Hematopoietic multipotent progenitor cell treated with erythropoietin and hydrocortisone succinate and interleukin-3 and kit ligand, for 17 days (in vitro differentiated cells): ENCODE data around the gene GRPEL1.

ENCODE experiments used
- DNase-seq: peaks from one replicate; pipeline ENCODE4 v3.0.0-alpha.2; 2015; ENCODE audit warnings: low spot score

Gene GRPEL1

DNA sequence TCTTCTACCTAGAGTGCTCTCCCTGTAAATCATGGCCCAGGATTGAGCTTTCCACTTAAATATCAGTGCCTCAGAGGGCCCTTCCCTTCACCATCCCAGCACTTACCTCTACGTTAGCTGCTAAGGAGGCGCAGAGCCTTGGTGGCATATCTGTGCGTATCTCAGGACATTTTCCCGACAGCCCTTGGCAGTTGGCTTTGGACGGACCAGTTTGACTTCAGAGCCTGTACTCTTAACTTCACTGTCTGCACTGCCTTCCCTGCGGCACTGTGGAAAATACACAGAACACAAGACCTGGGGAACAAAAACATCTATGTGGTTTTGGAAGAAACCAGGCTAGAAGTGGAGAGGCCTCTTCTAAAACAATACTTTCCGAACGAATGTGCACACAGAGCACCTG, 22.3 kb downstream of the GRPEL1 start:
- no peak for DNase-seq

DNA sequence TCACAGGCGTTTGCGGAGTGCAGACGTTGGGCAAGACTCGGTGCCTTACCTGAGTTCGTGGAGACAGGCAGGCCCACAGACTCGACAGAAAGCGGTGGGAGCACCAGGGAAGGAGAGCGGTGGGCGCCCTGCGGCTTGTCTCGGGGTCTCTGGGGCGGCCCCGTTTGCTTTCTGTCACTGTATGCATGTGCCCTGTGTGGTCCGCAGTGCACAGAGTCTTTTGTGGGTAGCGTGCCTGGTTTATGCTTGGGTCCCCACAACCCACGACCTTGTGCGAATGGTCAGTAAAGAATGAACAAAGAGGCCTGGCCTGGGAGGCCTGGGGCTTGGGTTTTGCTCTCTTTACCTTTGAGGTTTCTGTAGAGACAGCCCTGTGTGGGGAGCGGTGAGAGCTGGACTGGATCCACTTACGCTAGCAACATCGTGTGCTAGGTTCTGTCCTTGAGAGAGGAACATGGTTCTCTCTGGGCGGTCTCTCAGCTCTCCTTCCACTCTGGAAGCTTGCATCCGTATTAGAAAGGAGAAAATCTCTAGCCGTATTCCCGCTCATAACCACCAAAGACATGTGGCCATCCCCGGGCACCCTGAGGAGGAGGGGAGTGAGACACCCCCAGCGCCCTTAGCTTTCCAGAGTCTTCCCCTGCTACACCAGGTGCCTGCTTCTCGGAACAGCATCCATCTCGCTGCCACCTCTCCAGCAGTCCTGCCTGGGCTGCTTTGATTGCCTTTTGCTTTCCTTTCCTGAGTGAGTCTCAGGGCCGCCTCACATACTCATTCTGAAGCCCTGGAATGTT, 23.5 kb downstream of the GRPEL1 start:
- DNase-seq, result no peak

DNA sequence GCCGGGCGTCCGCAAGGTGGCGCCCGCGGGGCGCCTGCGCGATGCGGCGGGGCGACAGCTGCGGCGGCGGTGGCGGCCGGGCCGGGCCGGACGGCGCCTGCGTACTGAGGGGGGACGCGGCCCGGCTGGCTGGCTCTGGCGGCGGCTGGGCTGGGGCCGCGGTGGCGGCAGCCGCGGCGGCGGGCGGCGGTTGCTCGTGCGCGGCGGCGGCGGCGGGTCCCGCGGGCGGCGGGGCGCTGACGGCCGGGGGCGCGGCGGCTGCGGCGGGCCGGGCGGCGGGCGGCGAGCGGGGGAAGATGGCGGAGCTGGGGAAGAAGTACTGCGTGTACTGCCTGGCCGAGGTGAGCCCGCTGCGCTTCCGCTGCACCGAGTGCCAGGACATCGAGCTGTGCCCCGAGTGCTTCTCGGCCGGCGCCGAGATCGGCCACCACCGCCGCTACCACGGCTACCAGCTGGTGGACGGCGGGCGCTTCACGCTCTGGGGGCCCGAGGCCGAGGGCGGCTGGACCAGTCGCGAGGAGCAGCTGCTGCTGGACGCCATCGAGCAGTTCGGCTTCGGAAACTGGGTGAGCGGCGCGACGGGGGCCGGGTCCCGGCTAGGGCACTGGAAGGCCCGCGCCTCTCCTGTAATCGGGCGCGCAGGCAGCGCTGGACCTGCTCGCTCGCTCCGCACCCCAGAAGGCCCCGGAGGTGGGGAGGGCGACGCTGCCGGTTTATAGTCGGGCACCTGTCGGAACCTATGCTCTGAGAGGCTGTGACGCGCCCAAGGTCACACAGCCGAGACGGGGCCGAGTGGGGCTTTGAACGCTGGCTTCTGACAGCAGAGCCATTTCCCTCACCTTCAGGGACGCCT, 24.4 kb downstream of the GRPEL1 start, which contains the start of gene TADA2B:
Gene TADA2B, plus strand, starts transcription at position 89 of the 853 bp plus-strand sequence. Its CDS starts 208 bp downstream, at position 297.
- DNase-seq, result peak; percentile 59

DNA sequence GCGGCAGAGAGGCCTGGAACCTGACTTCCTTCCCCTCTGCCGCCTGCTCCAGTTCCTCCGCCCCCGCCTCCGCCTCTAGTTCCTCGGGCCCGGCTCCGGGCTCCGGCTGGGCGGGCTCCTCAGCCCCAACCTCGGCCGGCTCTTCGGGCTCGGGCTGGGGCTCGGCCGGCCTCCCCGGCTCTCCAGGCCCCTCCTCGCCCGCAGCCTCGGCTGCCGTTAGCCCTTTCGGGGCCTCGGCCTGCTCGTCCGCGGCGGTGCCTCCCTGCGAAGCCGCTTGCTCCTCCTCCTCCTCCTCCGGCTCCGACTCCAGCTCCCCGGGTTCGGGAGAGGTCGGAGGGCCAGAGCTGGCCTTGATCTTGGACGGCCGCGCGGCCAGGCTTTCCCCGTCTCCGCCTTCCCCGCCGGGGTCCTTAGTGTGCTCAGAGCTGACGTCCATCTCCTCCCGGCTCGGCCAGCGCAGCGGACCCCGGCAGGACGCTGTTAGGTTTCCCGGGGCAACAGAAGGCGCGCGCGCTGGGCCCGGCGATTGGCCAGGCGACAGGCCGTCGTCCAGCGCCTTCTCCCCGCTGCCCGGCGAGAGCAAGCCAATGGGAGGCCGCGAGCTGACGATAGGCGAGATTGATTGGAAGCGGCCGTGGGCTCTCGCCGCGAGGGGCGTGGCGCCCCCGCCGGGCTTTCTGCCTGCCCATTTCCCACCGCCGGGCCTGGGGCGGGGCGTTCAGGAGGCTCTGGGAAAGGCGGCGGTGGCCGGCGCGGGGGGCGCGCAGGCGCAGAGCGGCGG, 25.2 kb downstream of the GRPEL1 start:
- peak; percentile 97 for DNase-seq

DNA sequence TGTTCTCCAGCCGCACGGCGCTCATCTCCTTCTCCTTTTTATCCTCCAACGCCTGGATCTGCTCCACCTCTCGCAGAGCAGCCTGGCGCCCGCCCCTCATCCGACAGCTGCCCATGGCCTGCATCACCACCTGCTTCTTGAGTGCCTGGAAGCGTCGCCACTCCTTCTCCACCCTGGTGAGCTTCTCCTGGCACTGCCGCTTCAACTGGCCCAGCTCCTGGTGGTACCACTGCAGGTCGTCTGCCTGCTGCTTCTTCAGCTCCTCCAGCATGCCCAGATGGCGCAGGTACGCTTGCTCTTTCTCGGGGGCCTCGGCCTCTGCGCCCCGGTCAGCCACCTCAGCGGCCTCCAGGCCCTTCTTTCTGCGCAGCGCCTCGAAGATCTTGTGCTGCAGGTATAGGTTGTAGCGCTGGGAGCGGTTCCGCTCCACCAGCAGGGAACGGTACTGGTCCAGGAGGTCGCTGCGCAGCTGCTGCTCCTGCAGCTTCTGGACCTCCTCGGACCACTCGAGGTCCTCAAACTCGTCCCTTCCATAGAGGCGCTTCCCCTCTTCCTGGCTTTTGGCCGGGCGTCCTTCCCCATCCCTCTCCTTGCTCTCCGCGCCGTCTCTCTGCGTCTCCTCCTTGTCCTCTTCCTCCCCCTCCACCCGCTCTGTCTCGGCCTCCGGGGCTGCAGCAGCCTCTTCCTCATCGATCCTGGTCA, 25.9 kb downstream of the GRPEL1 start:
- no peak for DNase-seq

DNA sequence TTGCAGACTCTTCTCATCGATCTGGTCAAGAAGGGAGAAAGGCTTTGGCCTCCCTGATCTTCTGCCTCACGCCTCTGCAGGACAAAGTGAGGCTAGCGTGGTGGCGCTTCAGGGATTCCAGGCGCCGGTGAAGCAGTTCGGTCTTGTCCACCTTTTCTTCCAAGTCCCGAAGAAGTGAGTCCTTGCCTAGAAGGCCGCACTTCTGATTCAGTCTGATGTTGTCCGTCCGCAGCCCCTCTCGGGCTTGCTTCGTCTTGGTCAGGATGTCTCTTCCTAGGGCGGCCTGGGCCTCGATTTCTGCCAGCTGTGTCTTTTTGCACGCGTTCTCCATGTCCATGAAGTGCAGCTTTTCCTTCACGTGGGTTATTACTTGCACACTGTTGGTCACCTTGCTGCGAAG, 26.6 kb downstream of the GRPEL1 start:
- DNase-seq, result no peak

DNA sequence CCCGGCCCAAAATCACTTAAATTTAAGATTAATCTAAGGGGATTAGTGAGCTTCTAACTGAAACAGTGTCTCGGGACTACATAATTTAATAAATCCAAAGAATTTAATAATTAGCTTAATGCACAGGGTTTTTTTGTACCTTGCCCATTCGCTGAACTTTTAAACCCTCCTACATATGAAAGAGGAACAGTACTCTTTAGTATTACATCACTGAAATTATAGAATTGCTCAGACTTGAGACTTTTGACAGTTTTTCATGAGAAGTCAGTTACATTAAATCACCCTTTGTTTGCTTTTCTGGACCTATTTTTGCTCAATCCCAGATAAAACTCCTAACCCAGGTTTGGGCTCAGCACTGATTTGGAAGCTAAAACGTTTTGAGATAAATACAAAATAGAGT, 27.1 kb downstream of the GRPEL1 start:
- no peak for DNase-seq

DNA sequence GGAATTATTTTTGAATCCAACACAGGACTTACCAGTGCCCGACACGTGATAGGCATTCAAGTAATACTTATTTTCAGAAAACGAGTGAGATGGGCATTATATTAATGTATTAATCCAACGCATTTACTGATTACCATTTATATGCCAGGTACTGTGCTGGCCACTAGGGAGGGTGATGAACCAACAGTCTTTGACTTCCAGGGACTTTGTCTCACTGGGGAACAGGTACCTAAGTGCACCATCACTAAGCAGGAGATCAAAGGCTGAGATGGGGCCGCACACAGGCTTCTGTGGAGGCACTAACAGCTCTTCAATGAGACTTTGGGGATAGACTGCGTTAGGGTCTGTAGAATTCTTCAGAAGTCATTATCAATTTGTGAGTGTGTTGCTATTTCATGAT, 30.4 kb downstream of the GRPEL1 start:
- DNase-seq, result peak; percentile 27

DNA sequence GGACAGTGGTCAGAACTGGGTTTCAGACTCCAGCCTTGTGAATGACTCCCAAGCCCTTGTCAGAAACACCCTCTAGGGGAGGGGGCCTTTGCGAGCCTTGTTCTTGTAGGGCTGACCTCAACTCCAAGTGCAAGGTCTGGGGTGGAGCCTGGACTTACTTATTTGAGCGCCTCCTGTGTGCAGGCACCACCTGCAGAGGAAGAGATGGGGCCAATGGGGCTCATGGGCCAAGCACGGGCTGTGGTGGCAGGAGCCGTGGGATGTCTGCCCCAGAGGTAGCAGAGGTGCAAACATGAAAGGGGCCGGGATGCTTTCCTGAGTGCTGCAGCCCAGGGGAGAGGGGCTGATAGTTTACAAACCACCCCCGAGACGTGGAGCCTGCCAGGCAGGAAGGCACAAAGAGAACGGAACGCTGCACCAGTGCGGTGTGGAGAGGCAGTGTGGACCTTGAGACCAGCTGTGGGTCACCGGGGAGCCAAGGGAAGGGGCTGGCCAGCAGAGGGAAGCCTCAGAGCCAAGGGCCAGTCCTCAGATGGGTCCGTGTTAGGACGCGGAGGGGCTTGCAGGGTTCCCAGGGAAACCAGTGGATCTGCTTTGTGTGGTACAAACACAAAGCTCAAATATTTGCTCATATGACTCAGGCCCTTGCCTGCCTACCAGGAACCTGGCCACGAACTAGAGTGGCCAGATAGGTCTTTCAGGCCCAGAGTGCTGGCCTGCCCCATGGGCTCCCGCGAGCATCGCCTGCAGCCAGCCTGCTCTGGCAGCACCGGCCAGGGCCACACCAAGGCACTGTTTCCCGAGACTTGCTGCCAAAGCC, 33.4 kb downstream of the GRPEL1 start:
- no peak for DNase-seq

DNA sequence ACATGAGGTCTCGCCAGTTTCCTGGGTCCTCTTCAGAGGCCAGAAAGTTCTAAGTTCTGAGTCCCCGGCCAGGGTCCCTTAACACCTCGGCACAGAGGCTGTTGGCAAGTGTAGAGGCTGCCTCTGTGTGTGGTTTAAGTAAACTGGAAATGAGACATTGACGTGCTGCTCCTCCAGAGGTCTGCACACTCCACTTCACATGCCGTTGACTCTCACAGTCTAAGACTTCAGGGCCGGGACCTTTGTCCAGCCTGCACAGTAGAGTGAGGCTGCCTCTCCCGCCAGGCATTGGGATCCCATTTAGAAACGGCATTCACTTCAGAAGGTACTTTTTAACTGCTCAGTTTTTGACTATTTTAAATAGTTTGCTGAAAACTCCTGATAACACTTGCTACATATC, 35.3 kb downstream of the GRPEL1 start:
- no peak for DNase-seq

DNA sequence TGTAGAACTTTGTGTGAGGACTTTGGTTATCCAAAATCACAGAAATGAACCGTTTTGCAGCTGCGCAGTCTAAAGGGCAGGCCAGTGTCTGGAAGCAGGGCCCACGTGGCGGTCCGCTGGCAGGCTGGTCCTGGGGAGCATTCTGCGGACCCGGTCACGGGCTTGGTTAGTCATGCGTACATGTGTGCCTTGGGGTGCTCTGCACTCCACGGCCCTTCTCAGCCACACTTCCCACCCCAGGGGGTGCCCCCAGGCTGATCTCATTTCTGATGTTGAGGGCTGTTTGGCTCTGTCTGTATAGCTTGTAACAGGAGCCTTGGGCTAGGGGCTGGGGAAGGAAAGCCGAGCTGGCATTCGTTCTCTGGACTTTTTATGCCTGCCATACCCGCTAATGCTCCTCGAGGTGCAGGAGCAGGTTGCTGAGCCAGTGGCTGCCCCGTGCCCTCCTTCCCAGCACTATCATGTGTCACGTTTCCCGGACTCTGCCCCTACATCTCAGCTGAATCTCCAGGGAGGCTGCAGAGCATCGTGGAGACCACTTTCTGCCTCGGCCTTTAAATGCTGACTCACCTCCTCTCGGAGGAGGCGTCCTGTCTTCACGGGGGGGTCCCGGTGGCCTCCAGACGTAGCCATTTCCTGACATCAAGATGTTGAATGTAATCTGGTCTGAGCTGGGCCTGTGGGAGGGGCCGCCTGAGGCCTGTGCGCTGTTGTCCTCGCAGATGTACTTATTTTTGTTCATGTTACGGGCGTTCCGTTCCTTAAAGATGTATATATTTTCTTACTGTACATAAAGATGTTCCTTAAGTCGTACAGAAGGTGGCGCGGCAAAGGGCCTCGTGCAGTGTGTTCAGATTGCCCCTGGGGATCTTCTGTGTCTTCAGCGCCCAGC, 36.1 kb downstream of the GRPEL1 start:
- DNase-seq, result no peak

DNA sequence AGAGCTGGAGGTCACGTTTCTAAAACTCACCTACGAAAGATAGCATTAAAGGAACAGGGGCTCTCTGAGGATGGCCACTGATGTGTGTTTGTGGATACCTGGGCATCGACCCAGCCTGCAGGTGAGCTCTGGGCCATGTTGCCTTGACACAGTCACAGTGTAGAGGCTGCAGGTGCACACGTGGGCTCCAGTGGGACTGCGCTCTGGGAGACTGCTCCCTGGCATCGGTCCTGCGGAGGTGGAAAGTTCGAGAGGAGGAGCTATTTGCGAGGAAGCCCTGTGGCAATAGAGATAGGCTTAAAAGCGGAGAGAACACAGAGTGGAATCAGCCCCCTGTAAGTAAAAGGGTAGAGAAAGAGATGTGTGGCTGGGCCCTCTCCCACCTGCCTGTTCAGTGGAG, 37.0 kb downstream of the GRPEL1 start:
- no peak for DNase-seq

DNA sequence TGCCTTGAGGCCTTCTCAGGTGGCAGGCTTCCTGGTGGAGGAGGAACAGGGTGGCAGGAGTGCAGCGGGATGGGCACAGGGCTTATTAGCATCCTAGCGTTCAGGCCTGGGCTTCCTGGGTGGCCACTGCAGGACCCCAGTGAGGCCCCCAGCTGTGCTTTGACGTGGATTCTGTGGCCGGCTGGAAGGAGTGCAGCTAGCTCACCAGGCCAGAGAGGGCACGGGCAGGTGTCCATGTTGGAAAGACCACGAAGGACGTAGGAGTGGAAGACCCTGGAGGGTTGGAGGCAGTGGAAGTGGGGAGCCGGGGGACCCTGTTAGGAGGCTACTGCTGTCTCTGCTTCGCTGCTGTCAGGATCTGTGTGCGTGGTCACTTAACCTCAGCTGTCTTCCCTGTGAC, 37.9 kb downstream of the GRPEL1 start:
- DNase-seq, result no peak

DNA sequence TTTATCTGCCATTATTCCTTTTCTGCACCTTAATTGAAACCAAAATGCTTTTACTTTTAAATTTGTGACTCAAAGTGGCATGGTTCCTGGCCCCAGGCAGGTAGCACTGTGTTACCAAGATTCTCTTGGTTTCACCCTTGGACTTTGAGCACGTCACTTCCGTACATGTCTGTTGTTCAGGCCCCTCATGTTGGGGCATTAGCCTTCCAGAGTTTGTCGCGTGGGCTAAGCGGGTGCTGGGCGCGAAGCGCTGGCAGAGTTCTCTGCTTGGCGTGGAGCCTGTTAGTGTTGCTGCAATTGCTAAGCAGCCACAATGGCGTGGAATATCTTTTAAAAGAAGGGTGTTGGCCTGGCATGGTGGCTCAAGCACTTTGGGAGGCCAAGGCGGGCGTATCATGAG, 38.7 kb downstream of the GRPEL1 start:
- no peak for DNase-seq

DNA sequence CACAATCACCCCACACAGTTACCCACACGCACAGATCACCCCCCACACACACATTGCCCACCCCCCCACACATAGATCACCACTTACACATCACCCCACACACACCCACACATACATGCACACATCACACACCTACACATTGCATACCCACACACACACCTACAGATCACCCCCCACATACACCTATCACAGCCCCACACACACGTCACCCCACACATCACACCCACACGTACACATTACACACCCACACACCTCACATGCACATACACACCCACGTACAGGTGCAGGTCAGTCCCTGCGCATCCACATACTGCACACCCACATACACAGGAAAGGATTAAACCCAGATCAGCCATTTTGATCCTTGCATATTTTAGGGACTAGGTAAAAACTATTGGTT, 40.0 kb downstream of the GRPEL1 start:
- DNase-seq, result no peak

DNA sequence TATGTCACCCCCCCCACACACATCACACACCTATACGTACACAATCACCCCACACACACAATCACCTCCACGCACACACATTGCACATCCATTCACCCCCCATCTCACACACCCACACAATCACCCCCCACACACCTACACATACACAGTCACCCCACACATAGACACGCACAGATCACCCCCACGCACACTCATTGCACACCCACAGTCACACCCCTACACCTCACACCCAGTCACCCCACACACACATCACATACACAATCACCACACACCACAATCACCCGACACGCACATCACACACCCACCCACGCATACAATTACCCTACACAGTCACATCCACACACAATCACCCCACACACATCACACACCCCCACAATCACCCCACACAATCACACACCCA, 40.6 kb downstream of the GRPEL1 start:
- DNase-seq, result no peak

DNA sequence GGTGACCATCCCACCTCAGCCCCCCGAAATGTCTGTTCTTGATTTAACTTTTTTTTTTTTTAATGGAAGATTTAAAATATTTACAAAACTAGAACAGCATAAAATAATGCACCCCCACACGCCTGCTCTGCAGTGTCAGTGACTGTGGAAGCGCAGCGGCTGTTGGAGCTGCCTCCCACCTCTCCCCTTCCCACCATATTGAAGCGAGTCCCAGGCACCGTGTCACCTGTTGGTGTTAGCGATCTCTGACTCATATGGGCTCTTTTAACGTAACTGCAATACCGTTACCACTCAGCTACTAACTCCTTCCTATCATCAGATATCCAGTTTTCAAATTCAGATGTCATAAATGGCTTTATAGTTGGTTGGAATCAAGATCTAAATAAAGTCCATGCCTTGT, 41.8 kb downstream of the GRPEL1 start:
- DNase-seq, result no peak

DNA sequence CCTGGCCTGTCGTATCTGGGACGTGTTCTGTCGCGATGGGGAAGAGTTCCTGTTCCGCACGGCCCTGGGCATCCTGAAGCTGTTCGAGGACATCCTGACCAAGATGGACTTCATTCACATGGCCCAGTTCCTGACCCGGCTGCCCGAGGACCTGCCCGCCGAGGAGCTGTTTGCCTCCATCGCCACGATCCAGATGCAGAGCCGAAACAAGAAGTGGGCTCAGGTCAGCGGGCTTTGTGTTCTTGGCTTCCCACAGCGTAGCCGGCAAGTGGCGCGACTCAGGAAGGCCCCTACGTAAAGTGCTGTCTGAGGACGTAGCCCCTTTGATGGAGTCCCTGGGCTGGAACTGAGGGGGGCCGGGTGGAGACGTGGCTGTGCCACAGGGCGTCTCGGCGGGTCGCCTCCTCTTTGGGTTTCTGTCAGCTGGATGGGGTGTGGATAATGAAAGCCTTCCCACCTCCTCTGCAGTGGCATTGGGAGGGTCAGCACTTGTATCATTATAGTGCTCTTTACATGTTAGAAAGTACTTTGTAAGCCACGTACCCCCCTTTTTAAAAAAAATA, 42.7 kb downstream of the GRPEL1 start:
- no peak for DNase-seq

DNA sequence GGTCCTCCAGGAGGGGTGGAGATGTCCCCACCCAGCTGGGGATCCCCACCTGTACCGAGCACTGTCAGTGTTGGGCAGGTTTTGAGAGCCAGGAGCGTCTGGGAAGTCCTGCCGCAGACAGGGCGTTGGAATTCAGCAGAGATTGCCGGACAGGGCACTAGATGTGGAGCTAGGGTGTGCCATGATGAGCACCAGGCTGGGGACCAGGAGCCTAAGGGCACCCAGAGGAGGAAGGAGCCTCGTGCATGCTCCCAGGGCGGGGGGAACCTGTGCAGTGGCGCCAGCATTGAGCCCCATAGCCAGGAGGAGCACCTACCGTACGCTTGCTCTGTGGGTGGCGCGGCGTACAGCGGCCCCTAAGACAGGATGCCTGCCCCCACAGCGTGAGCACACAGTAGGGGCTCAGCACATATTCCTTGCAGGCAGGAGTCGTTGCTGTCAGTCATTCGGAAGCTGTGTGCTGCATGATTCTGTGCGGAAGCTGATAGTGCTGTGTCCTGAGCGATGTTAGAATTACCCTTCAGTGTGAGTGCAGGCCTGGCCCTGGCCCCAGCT, 43.5 kb downstream of the GRPEL1 start:
- no peak for DNase-seq
